Globus pallidus (tissue), 1 donor: ENCODE results near the gene OR4Q3.
"Not testable (repeated sequence)": the region's sequence is repeated elsewhere in the genome, so short reads cannot be mapped to it uniquely, and the experiment has no call there.

Source experiments
- DNase-seq: peaks from one replicate; pipeline ENCODE4 v3.0.0-alpha.2; 2015; ENCODE audit warnings: low spot score

Gene OR4Q3

GRCh38 chr14:19743256-19743655, at the start of gene OR4Q3:
OR4Q3 (plus strand) TSS chr14:19743571.
- DNase-seq, result no peak

GRCh38 chr14:19729359-19729758, 14.0 kb upstream of the OR4Q3 start:
- DNase-seq, result no peak

- DNase-seq, result no peak
Observed at GRCh38 chr14:19729763-19730162, 13.6 kb upstream of the OR4Q3 start.

- not testable (repeated sequence) for DNase-seq
Observed at GRCh38 chr14:19733893-19734292, 9.5 kb upstream of the OR4Q3 start.

- not testable (repeated sequence) for DNase-seq
Observed at GRCh38 chr14:19752316-19752715, 8.9 kb downstream of the OR4Q3 start.

GRCh38 chr14:19754172-19754571, 10.8 kb downstream of the OR4Q3 start:
- DNase-seq, result no peak

- DNase-seq, result not testable (repeated sequence)
Observed at GRCh38 chr14:19771491-19771890, 28.1 kb downstream of the OR4Q3 start.

- peak; percentile 17 for DNase-seq
Observed at GRCh38 chr14:19771895-19772430, 28.6 kb downstream of the OR4Q3 start.

GRCh38 chr14:19772454-19772853, 29.1 kb downstream of the OR4Q3 start:
- DNase-seq, result peak; percentile 11

- not testable (repeated sequence) for DNase-seq
Observed at GRCh38 chr14:19773204-19773603, 29.8 kb downstream of the OR4Q3 start, which contains the start of gene OR4M1. OR4M1 (plus strand) TSS chr14:19773504; CDS start chr14:19780323, 6,819 bp downstream.

- no peak for DNase-seq
Observed at GRCh38 chr14:19775587-19775986, 32.2 kb downstream of the OR4Q3 start.

- not testable (repeated sequence) for DNase-seq
Observed at GRCh38 chr14:19785848-19786247, 42.5 kb downstream of the OR4Q3 start.

- DNase-seq, result not testable (repeated sequence)
Observed at GRCh38 chr14:19787318-19787717, 43.9 kb downstream of the OR4Q3 start.

- not testable (repeated sequence) for DNase-seq
Observed at GRCh38 chr14:19788150-19788549, 44.8 kb downstream of the OR4Q3 start.

- DNase-seq, result not testable (repeated sequence)
Observed at GRCh38 chr14:19796520-19797108, 53.2 kb downstream of the OR4Q3 start.
